Activated effector memory CD4-positive, alpha-beta T cell treated with Interleukin-2 at 50 U/mL for 16 hours (primary cell): Measurements from ENCODE around the gene INPP5E.

ENCODE experiments used
- DNase-seq: peaks from one replicate; pipeline ENCODE4 v3.0.0-alpha.2; 2020

The INPP5E gene

DNA sequence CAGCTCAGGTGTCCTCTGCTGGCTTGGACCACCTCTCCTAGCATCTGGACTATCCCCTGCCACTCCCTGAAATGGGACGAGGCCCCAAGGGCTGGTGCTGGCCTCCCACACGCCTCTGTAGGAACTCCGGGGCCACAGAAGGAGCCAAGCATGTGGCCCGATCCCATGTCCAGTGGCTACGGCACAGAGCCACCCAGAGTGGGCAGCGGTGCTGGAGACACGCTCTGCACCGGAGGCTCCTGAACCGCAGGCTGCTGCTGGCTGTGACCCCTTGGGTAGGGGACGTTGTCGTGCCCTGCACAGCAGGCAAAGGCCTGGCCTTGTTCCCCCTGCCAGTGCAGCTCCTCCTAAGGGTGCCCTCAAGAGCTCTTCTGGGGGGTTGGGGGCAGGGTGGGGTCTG lies 59.8 kb downstream of the INPP5E start:
- no peak for DNase-seq

DNA sequence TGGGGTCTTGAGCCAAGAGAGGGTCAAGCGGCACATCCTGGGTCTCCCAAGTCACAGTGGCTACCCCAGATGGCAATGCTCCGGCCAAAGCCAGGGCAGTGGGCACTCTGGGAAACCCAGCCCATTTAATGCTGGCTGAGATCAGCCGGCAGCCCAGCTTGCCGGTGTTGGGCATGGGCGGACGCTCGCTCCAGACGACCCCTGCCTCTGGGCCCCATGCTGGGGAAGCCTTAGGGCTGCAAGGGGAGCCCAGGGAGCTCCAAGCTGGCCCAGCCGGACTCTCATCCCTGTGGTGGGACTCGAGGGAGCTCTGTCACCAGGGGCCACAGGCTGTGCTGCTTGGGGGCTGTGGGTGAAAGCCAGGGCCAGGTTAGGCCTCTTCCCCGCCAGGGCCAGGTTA lies 60.2 kb downstream of the INPP5E start:
- DNase-seq, result no peak

DNA sequence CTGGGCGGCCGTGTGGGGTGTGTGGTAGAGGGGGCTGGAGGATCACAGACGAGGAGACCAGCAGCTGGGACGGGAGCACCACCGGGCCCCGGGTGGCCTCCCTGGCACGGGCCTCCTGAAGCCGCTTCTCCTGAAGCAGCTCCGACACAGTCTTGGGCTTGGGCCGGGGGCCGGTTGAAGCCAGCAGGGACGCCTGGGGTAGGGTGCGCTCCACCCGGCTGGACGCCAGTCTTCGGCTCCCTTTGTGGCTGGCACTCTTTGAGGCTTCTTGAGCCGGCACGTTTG lies 60.7 kb downstream of the INPP5E start:
- DNase-seq, result no peak
